Testis (tissue), 3 donors: ENCODE data around the gene CPLANE1. TPM values are rescaled to one million over a fixed set of nuclear protein-coding genes. Genes with fewer than 3 reads are reported as not detected.

Experiments
- DNase-seq: peaks from one replicate; pipeline ENCODE4 v3.0.0-alpha.2; 2019
- H3K27ac ChIP-seq, 2 donors: fragments of 200-600 bp; sonication (generic); one replicate each; pipeline ENCODE4 v1.5.1; 2019
- H3K27me3 ChIP-seq: fragments of 200-600 bp; sonication (generic); one replicate; pipeline ENCODE4 v1.5.1; 2019
- H3K36me3 ChIP-seq: fragments of 200-600 bp; sonication (generic); one replicate; pipeline ENCODE4 v1.5.1; 2017; ENCODE audit warnings: low read depth; ENCODE audit errors: missing control alignments
- H3K4me1 ChIP-seq: fragments of 200-600 bp; sonication (generic); one replicate; pipeline ENCODE4 v1.5.1; 2019
- H3K4me3 ChIP-seq, 2 donors: fragments of 200-600 bp; sonication (generic); one replicate each; pipeline ENCODE4 v1.5.1; 2017 to 2019
- H3K9me3 ChIP-seq: fragments of 200-600 bp; sonication (generic); one replicate; pipeline ENCODE4 v1.5.1; 2017
- CTCF ChIP-seq, 3 experiments: fragments of 450-650 bp in 2 of 3; fragments of 200-600 bp in 1 of 3; sonication (generic) in 1 of 3; IDR thresholded peaks; one replicate each; pipeline ENCODE4 v1.5.1; 2016 to 2019; ENCODE audit warnings: antibody characterized with exemption in 3 of 3, mild to moderate bottlenecking in 2 of 3, moderate library complexity in 1 of 3
- POLR2A ChIP-seq: fragments of 450-650 bp; IDR thresholded peaks from one replicate; pipeline ENCODE4 v1.6.1; 2017; ENCODE audit warnings: antibody characterized with exemption, mild to moderate bottlenecking, moderate library complexity
- WGBS, 2 donors: methylation state at CpG; one replicate each; pipeline ENCODE4 v1.1.5; 2018; 5-methylcytosine and 5-hydroxymethylcytosine counted together
- intact Hi-C: fragments of 100-400 bp; cut with DNase I; formaldehyde crosslinking; loops from one replicate; pipeline ENCODE4 v1.15.1; 2023; ENCODE audit warnings: low total_unique reads
- polyA plus RNA-seq: library from polyadenylated mRNA; stranded (reverse); fragments of 350-450 nt; fragmentation: Illumina TruSeq; extraction: RNeasy Lipid Tissue Mini Kit (QIAGEN cat#74804); gene quantifications from one replicate; pipeline ENCODE4 v1.2.3, GENCODE V29; 2014; ENCODE audit warnings: low read depth, low replicate concordance; ENCODE audit not compliant: insufficient read depth
- total RNA-seq, 2 donors: library from RNA; depleted of rRNA; stranded (reverse); fragments of >200 nt; gene quantifications; one replicate each; pipeline ENCODE4 v1.2.3, GENCODE V29; 2016

The CPLANE1 gene
- total and polyA plus RNA-seq, 3 donors from 2014 or later: 14.8 to 39.5 (median 36.9) TPM

- Histone ChIP-seq H3K36me3 (no peaks in the 10 kb centered on the region), H3K4me1 (no peaks in the 10 kb centered on the region), H3K27me3 (no peaks in the 10 kb centered on the region), H3K4me3 (peak overlapping the region; percentile 20 to 34), H3K27ac (peak overlapping the region in 1 of 2 donors; percentile 31), H3K9me3 (no peaks in the 10 kb centered on the region)
- no peak for DNase-seq
- intact Hi-C loops: no loop called here
- TF ChIP-seq POLR2A (no peak), CTCF (IDR thresholded peaks at IDR 0.05) (no peak)
- WGBS, 2 donors: 38 to 55% methylated on average over 28 to 32 of the region's 32 CpGs
These were observed 40.0 kb downstream of the CPLANE1 start for GRCh38 chr5:37208883-37209797.

DNA sequence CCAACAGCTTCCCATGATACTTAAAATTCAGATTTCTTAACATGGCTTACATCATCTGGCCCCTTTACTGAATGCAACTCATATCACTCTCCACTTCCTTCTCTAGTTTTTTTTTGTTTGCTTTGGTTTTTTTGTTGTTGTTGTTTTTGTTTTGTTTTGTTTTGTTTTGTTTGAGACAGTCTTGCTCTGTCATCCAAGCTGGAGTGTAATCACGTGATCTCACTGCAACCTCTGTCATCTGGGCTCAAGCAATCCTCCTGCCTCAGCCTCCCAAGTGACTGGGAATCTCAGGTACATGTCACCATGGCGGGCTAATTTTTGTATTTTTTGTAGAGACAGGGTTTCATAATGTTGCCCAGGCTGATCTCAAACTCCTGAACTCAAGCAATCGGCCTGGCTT lies 41.4 kb downstream of the CPLANE1 start:
- 71 to 73% methylated on average over 3 of the region's 3 CpGs for WGBS, 2 donors
- TF ChIP-seq CTCF (IDR thresholded peaks at IDR 0.05): no peak
- TF ChIP-seq POLR2A: no peak
- H3K27ac ChIP-seq: no peak overlapping the region
- intact Hi-C loops: no loop called here
- H3K4me3 ChIP-seq: peak overlapping the region in 1 of 2 donors; percentile 34
- H3K27me3 ChIP-seq: no peaks in the 10 kb centered on the region
- no peaks in the 10 kb centered on the region for H3K9me3 ChIP-seq
- H3K36me3 ChIP-seq: no peaks in the 10 kb centered on the region
- DNase-seq: no peak
- no peaks in the 10 kb centered on the region for H3K4me1 ChIP-seq

DNA sequence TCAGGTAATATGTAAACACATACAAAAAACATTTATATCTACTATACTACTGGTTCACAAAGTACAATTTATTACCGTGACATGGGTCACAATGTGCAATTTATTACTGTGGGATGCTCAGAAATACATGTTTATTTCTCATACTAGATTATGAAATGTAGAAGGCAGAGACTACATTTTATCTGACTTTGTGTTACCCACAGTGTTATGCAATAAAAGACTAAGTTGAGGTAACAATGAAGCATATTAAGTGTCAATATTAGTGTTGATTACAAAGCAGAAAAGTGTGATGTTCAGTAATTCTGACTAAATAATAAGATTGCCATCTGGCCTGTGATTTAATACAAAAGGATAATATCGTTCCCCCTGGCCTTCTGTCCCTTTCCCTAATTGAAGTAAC lies 42.4 kb downstream of the CPLANE1 start:
- no peaks in the 10 kb centered on the region for H3K36me3 ChIP-seq

GRCh38 chr5:37198842-37199241 lies 50.3 kb downstream of the CPLANE1 start:
- WGBS, 2 donors: 91 to 95% methylated on average over 2 of the region's 2 CpGs
- H3K4me1 ChIP-seq: no peaks in the 10 kb centered on the region
- no peaks in the 10 kb centered on the region for H3K27me3 ChIP-seq
- TF ChIP-seq POLR2A: no peak
- no peak for TF ChIP-seq CTCF (IDR thresholded peaks at IDR 0.05)
- H3K9me3 ChIP-seq: no peaks in the 10 kb centered on the region
- no peak overlapping the region for H3K4me3 ChIP-seq
- H3K36me3 ChIP-seq: no peaks in the 10 kb centered on the region
- intact Hi-C loops: no loop called here
- H3K27ac ChIP-seq: no peak overlapping the region
- no peak for DNase-seq

More for the DNA sequence above, 42.4 kb downstream of the CPLANE1 start:
- Histone ChIP-seq H3K27me3 (no peaks in the 10 kb centered on the region), H3K27ac (no peak overlapping the region), H3K9me3 (no peaks in the 10 kb centered on the region), H3K4me1 (no peaks in the 10 kb centered on the region), H3K4me3 (no peak overlapping the region)
- 86 to 88% methylated on average over 2 of the region's 2 CpGs for WGBS, 2 donors
- TF ChIP-seq CTCF (IDR thresholded peaks at IDR 0.05): no peak
- TF ChIP-seq POLR2A: no peak
- no peak for DNase-seq
- intact Hi-C loops: no loop called here
